IPS-18c (cell line): ENCODE measurements around the gene NFIX.
A peak's percentile ranks its signal among the peaks of the same experiment; 100 is the strongest.
"Not testable (repeated sequence)": the region's sequence is repeated elsewhere in the genome, so short reads cannot be mapped to it uniquely, and the experiment has no call there.

Experiments
- H3K4me3 ChIP-seq: 2 replicates; pipeline ENCODE4 v1.7.0; 2013; ENCODE audit warnings: low read depth, mild to moderate bottlenecking, low read length, moderate library complexity; ENCODE audit not compliant: insufficient read depth
- H3K9me3 ChIP-seq: one replicate; pipeline ENCODE4 v1.6.1; 2013; ENCODE audit warnings: mild to moderate bottlenecking, low read length, moderate library complexity; ENCODE audit not compliant: control insufficient read depth, insufficient read depth

The NFIX gene

DNA sequence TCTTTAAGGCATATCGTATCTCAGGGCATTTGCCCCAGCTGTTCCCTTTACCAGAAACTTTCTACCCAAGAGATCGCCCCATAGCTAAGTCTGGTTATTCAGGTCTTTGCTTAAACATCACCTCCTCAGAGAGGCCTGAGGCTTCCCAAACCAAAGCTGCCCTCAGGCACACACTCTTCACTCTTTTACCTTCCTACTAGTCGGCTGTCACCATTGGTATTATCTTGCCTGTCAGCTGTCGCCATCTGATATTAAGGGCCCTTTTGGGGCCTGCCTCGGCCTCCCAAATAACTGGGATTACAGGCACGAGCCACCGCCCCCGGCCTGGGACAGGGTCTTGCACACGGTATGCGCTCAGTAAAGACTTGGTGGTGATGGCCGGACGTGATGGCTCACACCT lies 39.3 kb upstream of the NFIX start:
- peak overlapping the region; percentile 98 for H3K4me3 ChIP-seq
- H3K9me3 ChIP-seq: peaks cover 2% of the 10 kb centered on the region

GRCh38 chr19:12956446-12957388 lies 38.6 kb upstream of the NFIX start, which contains the start of gene GADD45GIP1:
TSS of gene GADD45GIP1 (minus strand) at chr19:12957223. CDS start at chr19:12957212, 11 bp downstream.
- H3K4me3 ChIP-seq: peak within 1 kb of the TSS; percentile 98
- peaks cover 4% of the 10 kb centered on the region for H3K9me3 ChIP-seq

- H3K4me3 ChIP-seq: peak overlapping the region; percentile 98; the same call in 1 of the 2 replicates
- not testable (repeated sequence) for H3K9me3 ChIP-seq
Measured at GRCh38 chr19:12957389-12957952, 37.8 kb upstream of the NFIX start.

- Histone ChIP-seq H3K4me3 (no peak overlapping the region), H3K9me3 (peaks cover 6% of the 10 kb centered on the region)
Measured at GRCh38 chr19:12959481-12959880, 35.8 kb upstream of the NFIX start.

DNA sequence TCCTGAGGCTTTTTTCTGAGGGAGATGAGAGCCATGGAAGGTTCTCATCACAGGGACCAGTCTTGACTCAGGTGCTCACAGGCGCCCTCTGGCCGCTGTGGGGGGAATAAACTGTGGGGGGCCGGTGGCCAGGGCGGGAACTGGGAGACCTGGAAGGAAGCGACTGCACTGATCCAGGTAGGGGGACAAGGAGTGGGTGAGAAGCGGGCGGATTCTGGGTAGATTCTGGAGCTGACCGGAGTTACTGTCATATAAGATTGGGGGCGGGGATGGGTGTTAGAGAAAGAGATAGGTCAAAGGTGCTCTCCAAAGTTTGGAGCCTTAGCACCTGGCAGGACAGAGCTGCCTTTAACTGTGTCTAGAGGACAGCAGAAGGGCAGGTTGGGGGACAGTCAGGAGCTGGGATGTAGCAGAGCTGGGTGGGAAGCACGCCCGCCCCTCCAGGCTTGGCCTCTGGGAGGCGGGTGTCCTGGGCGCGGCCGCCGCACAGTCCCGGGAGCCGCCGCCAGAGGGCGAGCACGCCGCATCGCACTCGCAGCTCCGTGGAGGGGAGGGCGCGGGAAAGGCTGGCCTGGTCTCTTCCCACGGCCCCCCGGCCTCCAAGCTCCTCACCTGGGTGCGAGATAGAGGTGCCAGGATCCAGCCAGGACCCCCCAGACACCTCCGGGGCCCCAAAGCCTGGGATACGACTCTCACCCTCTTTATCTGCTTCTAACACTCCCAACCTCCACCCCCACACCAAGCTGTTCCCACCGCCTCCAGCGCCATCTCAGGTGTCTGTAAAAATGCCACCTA lies 30.1 kb upstream of the NFIX start:
- peaks cover 6% of the 10 kb centered on the region for H3K9me3 ChIP-seq

GRCh38 chr19:12965812-12966135 lies 29.5 kb upstream of the NFIX start:
- no peak overlapping the region for H3K4me3 ChIP-seq
- H3K9me3 ChIP-seq: peaks cover 6% of the 10 kb centered on the region

More for the DNA sequence above, 30.1 kb upstream of the NFIX start:
- peak overlapping the region; percentile 29; the same call in 1 of the 2 replicates for H3K4me3 ChIP-seq

DNA sequence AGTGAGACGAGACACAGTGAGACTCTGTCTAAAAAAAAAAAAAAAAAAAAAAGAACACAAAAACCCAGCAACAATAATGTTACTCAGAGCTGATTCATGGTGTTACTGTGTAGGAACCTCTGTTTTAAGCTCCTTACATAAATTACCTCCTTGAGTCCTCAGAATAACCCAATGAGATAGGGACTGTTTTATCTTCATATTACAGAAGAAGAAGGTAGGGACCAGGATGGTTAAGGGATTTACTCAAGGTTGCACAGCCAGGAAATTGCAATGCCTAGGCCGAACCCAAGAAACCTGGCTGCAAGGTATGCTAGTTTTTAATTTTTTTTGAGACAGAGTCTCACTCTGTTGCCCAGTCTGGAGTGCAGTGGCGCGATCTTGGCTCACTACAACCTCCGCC lies 27.4 kb upstream of the NFIX start:
- H3K9me3 ChIP-seq: peaks cover 2% of the 10 kb centered on the region
- H3K4me3 ChIP-seq: no peak overlapping the region

GRCh38 chr19:12969292-12969988 lies 25.8 kb upstream of the NFIX start, which contains the start of gene DAND5:
TSS of gene DAND5 (plus strand) at chr19:12969576. CDS start at chr19:12969661, 85 bp downstream.
- H3K9me3 ChIP-seq: peaks cover 2% of the 10 kb centered on the region
- no peak within 1 kb of the TSS for H3K4me3 ChIP-seq

GRCh38 chr19:12970070-12970820 lies 25.0 kb upstream of the NFIX start:
- no peak overlapping the region for H3K4me3 ChIP-seq
- peaks cover 2% of the 10 kb centered on the region for H3K9me3 ChIP-seq

- H3K4me3 ChIP-seq: no peak overlapping the region
- no peaks in the 10 kb centered on the region for H3K9me3 ChIP-seq
Measured at GRCh38 chr19:12973236-12973635, 22.0 kb upstream of the NFIX start.

DNA sequence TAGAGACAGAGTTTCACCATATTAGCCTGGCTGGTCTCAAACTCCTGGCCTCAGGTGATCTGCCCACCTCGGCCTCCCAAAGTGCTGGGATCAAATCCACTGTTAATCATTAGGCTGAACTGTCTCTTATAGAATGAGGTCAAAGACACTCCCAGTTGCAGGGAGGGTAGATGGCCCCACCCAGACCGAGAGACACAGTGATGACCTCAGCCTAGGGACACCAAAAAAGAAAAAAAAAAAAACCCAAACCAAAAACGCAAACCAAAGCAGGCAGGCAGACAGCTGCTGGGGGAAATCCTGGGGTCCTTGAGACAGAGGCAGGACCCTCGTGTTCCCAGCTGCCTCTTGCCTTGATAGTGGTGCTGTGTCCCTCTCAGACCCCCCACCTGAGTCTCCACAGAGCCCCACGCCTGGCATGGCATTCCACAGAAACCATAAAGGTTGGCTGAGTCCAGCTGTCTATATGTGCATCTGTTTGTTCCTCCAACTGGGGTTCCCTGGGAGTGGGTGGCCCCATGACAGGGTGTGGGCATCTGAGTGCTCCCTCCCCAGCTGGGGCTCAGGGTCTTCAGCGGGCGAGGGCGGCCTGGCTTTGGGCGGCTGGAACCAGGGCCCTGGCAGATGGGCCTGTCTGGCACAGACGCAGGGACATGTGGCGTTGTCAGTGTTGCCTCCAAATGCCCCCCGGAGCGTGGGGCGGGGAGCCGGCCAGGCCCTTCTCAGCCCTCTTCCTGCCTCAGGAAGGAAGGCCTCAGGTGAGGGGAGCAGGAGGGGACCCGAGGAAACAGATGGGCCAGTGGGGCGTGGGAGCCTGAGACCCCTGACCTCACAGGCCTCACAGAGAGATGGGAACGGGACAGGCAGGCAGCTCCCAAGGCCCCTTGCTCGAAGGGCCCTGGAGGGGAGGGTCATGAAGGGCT lies 20.7 kb upstream of the NFIX start:
- Histone ChIP-seq H3K4me3 (no peak overlapping the region), H3K9me3 (no peaks in the 10 kb centered on the region)

GRCh38 chr19:12975221-12975741 lies 20.0 kb upstream of the NFIX start:
- Histone ChIP-seq H3K4me3 (no peak overlapping the region), H3K9me3 (no peaks in the 10 kb centered on the region)

DNA sequence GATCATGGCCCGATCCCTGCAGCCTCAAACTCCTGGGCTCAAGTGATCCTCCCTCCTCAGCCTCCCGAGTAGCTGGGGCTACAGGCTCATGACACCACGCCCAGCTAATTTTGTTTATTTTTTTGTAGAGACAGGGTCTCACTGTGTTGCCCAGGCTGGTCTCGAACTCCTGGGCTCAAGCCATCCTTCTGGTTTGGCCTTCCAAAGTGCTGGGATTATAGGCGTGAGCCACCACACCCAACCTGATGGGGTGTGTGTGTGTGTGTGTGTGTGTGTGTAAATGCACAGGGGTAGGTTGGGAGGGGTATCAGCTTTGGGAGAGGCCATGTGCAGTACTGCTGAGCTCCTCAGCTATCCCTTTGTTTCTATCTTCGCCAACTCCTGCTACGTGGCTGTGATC lies 19.2 kb upstream of the NFIX start:
- H3K4me3 ChIP-seq, H3K9me3 ChIP-seq: not testable (repeated sequence)

DNA sequence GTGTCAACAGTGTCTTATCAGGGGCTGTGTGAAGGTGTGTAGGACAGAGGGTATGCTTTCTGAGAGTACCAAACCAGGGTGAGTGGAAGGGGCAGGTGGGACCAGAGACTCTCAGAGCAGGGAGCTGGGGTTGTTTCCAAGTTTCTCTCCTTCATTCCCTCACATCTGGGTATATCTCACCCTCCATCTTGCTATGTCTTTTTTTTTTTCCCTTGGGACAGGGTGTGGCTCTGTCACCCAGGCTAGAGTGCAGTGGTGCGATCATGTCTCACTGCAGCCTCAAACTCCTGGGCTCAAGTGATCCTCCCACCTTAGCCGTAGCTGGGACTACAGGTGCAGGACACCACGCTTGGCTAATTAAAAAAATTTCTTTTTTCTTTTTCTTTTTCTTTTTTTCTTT lies 15.3 kb upstream of the NFIX start:
- Histone ChIP-seq H3K4me3 (no peak overlapping the region), H3K9me3 (no peaks in the 10 kb centered on the region)

GRCh38 chr19:12982648-12983047 lies 12.6 kb upstream of the NFIX start:
- Histone ChIP-seq H3K9me3 (no peaks in the 10 kb centered on the region), H3K4me3 (no peak overlapping the region)
